H1 (cell line): Measurements from ENCODE around the gene PLP2. TPM values are rescaled to one million over a fixed set of nuclear protein-coding genes. Genes with fewer than 3 reads are reported as not detected.

ENCODE experiments used
- CTCF ChIA-PET: fragments of 300-600 bp; sonication (Branson Sonifier 250); formaldehyde crosslinking; loops from one replicate; lab custom pipeline; 2021; ENCODE audit not compliant: partially characterized antibody; lab: Charles Lee
- POLR2A ChIA-PET: fragments of 300-600 bp; sonication (Branson Sonifier 250); formaldehyde crosslinking; loops from one replicate; lab custom pipeline; 2021; ENCODE audit warnings: inconsistent platforms; ENCODE audit not compliant: partially characterized antibody; lab: Charles Lee
- DNase-seq, 2 experiments: peaks; one replicate each; pipeline versions ENCODE4 v3.0.0 to v3.0.0-alpha.2; 2010 to 2022; ENCODE audit warnings: low spot score in 2 of 2, low read depth in 1 of 2, mixed read lengths in 1 of 2
- FAIRE-seq: peaks from 2 replicates; lab custom pipeline; 2011; peaks lifted over from hg19 to GRCh38; lab: Jason Lieb, UNC
- H2AFZ ChIP-seq: 2 replicates; pipeline ENCODE4 v1.8.1; 2012; ENCODE audit warnings: low read length, inconsistent platforms
- H2AK5ac ChIP-seq: 2 replicates; pipeline ENCODE4 v1.6.1; 2013; ENCODE audit warnings: low read depth, low read length
- H2BK120ac ChIP-seq: replicated peaks from 2 replicates; pipeline ENCODE3; 2013; ENCODE audit warnings: low read depth, low read length, inconsistent platforms
- H2BK12ac ChIP-seq: 2 replicates; pipeline ENCODE4 v1.6.1; 2013; ENCODE audit warnings: low read depth, low read length
- H2BK15ac ChIP-seq: 2 replicates; pipeline ENCODE4 v1.6.1; 2013; ENCODE audit warnings: low read length
- H2BK20ac ChIP-seq: 2 replicates; pipeline ENCODE4 v1.6.1; 2013; ENCODE audit warnings: low read length
- H2BK5ac ChIP-seq: 2 replicates; pipeline ENCODE4 v1.6.1; 2013; ENCODE audit warnings: low read depth, low read length
- H3K14ac ChIP-seq: 2 replicates; pipeline ENCODE4 v1.6.1; 2013; ENCODE audit warnings: inconsistent platforms; ENCODE audit not compliant: insufficient read length
- H3K18ac ChIP-seq: 2 replicates; pipeline ENCODE4 v1.6.1; 2013; ENCODE audit warnings: low read length; ENCODE audit errors: extremely low read depth
- H3K23ac ChIP-seq: 2 replicates; pipeline ENCODE4 v1.6.1; 2013; ENCODE audit warnings: inconsistent platforms; ENCODE audit not compliant: insufficient read length
- H3K23me2 ChIP-seq: 2 replicates; pipeline ENCODE4 v1.6.1; 2013; ENCODE audit warnings: low read depth, low read length
- H3K27ac ChIP-seq: 2 replicates; pipeline ENCODE4 v1.6.1; 2011; ENCODE audit warnings: low read depth, low read length, inconsistent platforms
- H3K27me3 ChIP-seq, 4 experiments: replicated peaks in 1 of 4; 1 replicate in 1 of 4; 2 replicates in 3 of 4; pipeline versions ENCODE4 v1.6.1 to v1.8.1; 2011 to 2013; ENCODE audit warnings: low read length in 3 of 4, mild to moderate bottlenecking in 3 of 4, inconsistent platforms in 2 of 4, mixed read lengths in 2 of 4, moderate library complexity in 1 of 4; ENCODE audit not compliant: control insufficient read depth in 3 of 4, insufficient read depth in 3 of 4; ENCODE audit errors: extremely low read depth in 1 of 4
- H3K36me3 ChIP-seq, 4 experiments: 2 replicates each; pipeline versions ENCODE4 v1.6.1 to v1.8.1; 2011 to 2013; ENCODE audit warnings: mild to moderate bottlenecking in 4 of 4, low read length in 3 of 4, moderate library complexity in 2 of 4, control low read depth in 1 of 4, inconsistent platforms in 1 of 4; ENCODE audit not compliant: insufficient read depth in 4 of 4, control insufficient read depth in 2 of 4
- H3K4ac ChIP-seq: replicated peaks from 2 replicates; pipeline ENCODE3; 2013; ENCODE audit warnings: low read length, low read depth, mixed read lengths, inconsistent platforms; ENCODE audit not compliant: insufficient read length
- H3K4me1 ChIP-seq, 4 experiments: replicated peaks in 1 of 4; 1 replicate in 1 of 4; 2 replicates in 3 of 4; pipeline versions ENCODE4 v1.6.1 to v1.8.1; 2011 to 2013; ENCODE audit warnings: low read length in 3 of 4, inconsistent platforms in 2 of 4, mixed read lengths in 1 of 4; ENCODE audit not compliant: insufficient read depth in 4 of 4, control insufficient read depth in 3 of 4
- H3K4me2 ChIP-seq, 2 experiments: 2 replicates each; pipeline versions ENCODE4 v1.6.1 to v1.8.1; 2011 to 2013; ENCODE audit warnings: low read depth in 2 of 2, low read length in 2 of 2, control low read depth in 1 of 2, inconsistent platforms in 1 of 2, mild to moderate bottlenecking in 1 of 2; ENCODE audit not compliant: insufficient read depth in 1 of 2
- H3K4me3 ChIP-seq, 4 experiments: fragments of 200-600, 300-600 bp in 1 of 4; sonication (generic), shearing (Covaris generic), sonication (Bioruptor Twin) in 1 of 4; 2 replicates each; pipeline versions ENCODE4 v1.5.1 to v1.8.1; 2011 to 2016; ENCODE audit warnings: low read length in 4 of 4, low read depth in 3 of 4, control low read depth in 2 of 4, inconsistent platforms in 2 of 4, mild to moderate bottlenecking in 2 of 4, mixed read lengths in 1 of 4, moderate library complexity in 1 of 4; ENCODE audit not compliant: insufficient read depth in 2 of 4; ENCODE audit errors: extremely low read depth in 1 of 4
- H3K56ac ChIP-seq: replicated peaks from 2 replicates; pipeline ENCODE3; 2013; ENCODE audit warnings: low read depth, mild to moderate bottlenecking, mixed read lengths, low read length, inconsistent platforms; ENCODE audit not compliant: insufficient read length
- H3K79me1 ChIP-seq: 2 replicates; pipeline ENCODE4 v1.6.1; 2013; ENCODE audit warnings: low read depth, low read length, control low read depth
- H3K79me2 ChIP-seq, 2 experiments: 2 replicates each; pipeline versions ENCODE4 v1.6.1 to v1.8.1; 2012 to 2013; ENCODE audit warnings: low read length in 2 of 2, mild to moderate bottlenecking in 2 of 2, inconsistent platforms in 1 of 2; ENCODE audit not compliant: insufficient read depth in 2 of 2, control insufficient read depth in 1 of 2
- H3K9ac ChIP-seq, 4 experiments: replicated peaks in 1 of 4; 1 replicate in 1 of 4; 2 replicates in 3 of 4; pipeline versions ENCODE4 v1.6.1 to v1.8.1; 2011 to 2013; ENCODE audit warnings: low read depth in 3 of 4, low read length in 3 of 4, control low read depth in 2 of 4, mild to moderate bottlenecking in 2 of 4, moderate library complexity in 2 of 4, inconsistent platforms in 1 of 4; ENCODE audit errors: extremely low read depth in 1 of 4
- H3K9me3 ChIP-seq, 2 experiments: 2 replicates each; pipeline versions ENCODE4 v1.6.1 to v1.8.1; 2012 to 2013; ENCODE audit warnings: mild to moderate bottlenecking in 2 of 2, moderate library complexity in 2 of 2, control low read depth in 1 of 2, inconsistent platforms in 1 of 2, low read depth in 1 of 2, low read length in 1 of 2, mixed read lengths in 1 of 2; ENCODE audit not compliant: insufficient read depth in 2 of 2
- H4K20me1 ChIP-seq, 2 experiments: replicated peaks in 1 of 2; 2 replicates each; pipeline versions ENCODE3 to v1.8.1; 2011 to 2013; ENCODE audit warnings: inconsistent platforms in 2 of 2, low read length in 2 of 2, mild to moderate bottlenecking in 1 of 2; ENCODE audit not compliant: insufficient read depth in 2 of 2, control insufficient read depth in 1 of 2
- H4K5ac ChIP-seq: 2 replicates; pipeline ENCODE4 v1.6.1; 2013; ENCODE audit warnings: low read length, low read depth, mixed read lengths, inconsistent platforms; ENCODE audit not compliant: insufficient read length
- H4K8ac ChIP-seq: 2 replicates; pipeline ENCODE4 v1.8.0; 2013; ENCODE audit warnings: mild to moderate bottlenecking, moderate library complexity, low read length, inconsistent platforms; ENCODE audit not compliant: insufficient read depth; ENCODE audit errors: extremely low read depth
- H4K91ac ChIP-seq: replicated peaks from 2 replicates; pipeline ENCODE3; 2013; ENCODE audit warnings: low read length, mixed read lengths, inconsistent platforms; ENCODE audit not compliant: insufficient read length
- CHD2 ChIP-seq: IDR thresholded peaks from 2 replicates; pipeline ENCODE4 v1.6.1; 2012; ENCODE audit warnings: low read length, improper control_type of control experiment
- GTF2F1 ChIP-seq: IDR thresholded peaks from 2 replicates; pipeline ENCODE4 v1.6.1; 2012; ENCODE audit warnings: low read depth, low read length, improper control_type of control experiment, borderline replicate concordance
- HDAC6 ChIP-seq: IDR thresholded peaks from one replicate; pipeline ENCODE4 v1.7.1; 2012; ENCODE audit warnings: low read depth, mild to moderate bottlenecking, inconsistent platforms, low read length, moderate library complexity
- MAX ChIP-seq: IDR thresholded peaks from 2 replicates; pipeline ENCODE4 v1.6.1; 2012; ENCODE audit warnings: inconsistent platforms
- POU5F1 ChIP-seq: IDR thresholded peaks from 2 replicates; pipeline ENCODE4 v1.6.1; 2011; ENCODE audit warnings: low read depth, mild to moderate bottlenecking, low read length, moderate library complexity
- RAD21 ChIP-seq, 2 experiments: IDR thresholded peaks in 1 of 2; conservative IDR thresholded peaks in 1 of 2; 2 replicates each; pipeline ENCODE4 v1.6.1; 2011; ENCODE audit warnings: low read depth in 2 of 2, low read length in 2 of 2, improper control_type of control experiment in 1 of 2, inconsistent platforms in 1 of 2, mild to moderate bottlenecking in 1 of 2, moderate library complexity in 1 of 2
- RBBP5 ChIP-seq: IDR thresholded peaks from 2 replicates; pipeline ENCODE4 v1.7.1; 2012; ENCODE audit warnings: low read depth, mild to moderate bottlenecking, inconsistent platforms, low read length, moderate library complexity, borderline replicate concordance
- RFX5 ChIP-seq: IDR thresholded peaks from 2 replicates; pipeline ENCODE4 v1.6.1; 2011; ENCODE audit warnings: low read depth, low read length, improper control_type of control experiment, borderline replicate concordance
- RXRA ChIP-seq: IDR thresholded peaks from 2 replicates; pipeline ENCODE4 v1.6.1; 2011; ENCODE audit warnings: low read depth, mild to moderate bottlenecking, low read length, moderate library complexity; ENCODE audit not compliant: insufficient read depth
- SIN3A ChIP-seq, 2 experiments: IDR thresholded peaks in 1 of 2; conservative IDR thresholded peaks in 1 of 2; 2 replicates each; pipeline ENCODE4 v1.6.1; 2011 to 2012; ENCODE audit warnings: low read length in 2 of 2, improper control_type of control experiment in 1 of 2, low read depth in 1 of 2, mild to moderate bottlenecking in 1 of 2
- SP1 ChIP-seq: IDR thresholded peaks from 2 replicates; pipeline ENCODE4 v1.6.1; 2011; ENCODE audit warnings: low read depth, low read length
- SUZ12 ChIP-seq: fragments of 200-600 bp; sonication (generic); IDR thresholded peaks from 2 replicates; pipeline ENCODE4 v1.6.1; 2012; ENCODE audit warnings: mild to moderate bottlenecking, inconsistent platforms, low read length, moderate library complexity, mixed read lengths
- TBP ChIP-seq: IDR thresholded peaks from 2 replicates; pipeline ENCODE4 v1.6.1; 2011; ENCODE audit warnings: low read depth, low read length, improper control_type of control experiment
- WGBS, 2 experiments: shearing (Covaris generic) in 1 of 2; methylation state at CpG; one replicate each; pipeline versions ENCODE4 v1.1.6 to v1.1.7; 2013 to 2015; ENCODE audit warnings: low lambda C conversion rate in 2 of 2, mixed read lengths in 2 of 2, inconsistent platforms in 1 of 2, low coverage in 1 of 2, missing lambda C conversion rate in 1 of 2; ENCODE audit not compliant: insufficient replicate concordance in 2 of 2, insufficient coverage in 1 of 2, insufficient read length in 1 of 2; ENCODE audit errors: extremely low coverage in 1 of 2, missing lambda C conversion rate in 1 of 2; 5-methylcytosine and 5-hydroxymethylcytosine counted together
- polyA plus RNA-seq, 7 experiments: library from polyadenylated mRNA; depleted of rRNA in 3 of 7; stranded (reverse) in 5 of 7; unstranded in 2 of 7; fragments of >200 nt in 5 of 7; fragments of 200-250 nt in 2 of 7; gene quantifications; 1 replicate in 5 of 7; 2 replicates in 1 of 7; 4 replicates in 1 of 7; pipeline versions ENCODE4 v1.2.1 to v1.2.3, GENCODE V29; 2011 to 2013; ENCODE audit warnings: missing spikeins in 2 of 7, mixed read lengths in 2 of 7
- total RNA-seq: library from RNA; stranded (reverse); fragmentation: NEBNext Ultra II Directional; extraction: Animal tissue kit (Norgen Biotek cat#: 25700); gene quantifications from 2 replicates; pipeline ENCODE4 v1.2.1, GENCODE V29; 2021

PLP2 gene
- total and polyA plus RNA-seq, 2 of the 8 experiments (the other 6 are each of a cell fraction or from before 2014, with no cell fraction given), result 10.3 to 23.4 TPM

- no peak overlapping the region for H2AFZ ChIP-seq
- H4K5ac ChIP-seq, result no peak overlapping the region
- WGBS, 2 experiments, result 94% methylated on average over 6 of the region's 13 CpGs; no CpG with 5 or more reads in 1 of the 2 experiments
- no peak for DNase-seq
- no peak for FAIRE-seq
- H3K4ac ChIP-seq, result no peak overlapping the region
- H2BK20ac ChIP-seq, result no peak overlapping the region
- no peak overlapping the region for H3K56ac ChIP-seq
- H2AK5ac ChIP-seq, result no peak overlapping the region
- H3K4me1 ChIP-seq, result peaks cover 2 to 11% (median 5%) of the 10 kb centered on the region in 4 experiments; a peak in 6 of 7 replicates
- CTCF ChIA-PET, result interaction anchor here (0.9 kb wide), 1 partner anchor 12 kb away, joined by 3 read pairs; no protein-coding TSS in a partner anchor
- no peaks in the 10 kb centered on the region for H3K27me3 ChIP-seq
- no peaks in the 10 kb centered on the region for H3K9me3 ChIP-seq
- H2BK12ac ChIP-seq, result no peak overlapping the region
- H3K36me3 ChIP-seq, result no peaks in the 10 kb centered on the region
- H3K79me1 ChIP-seq, result no peaks in the 10 kb centered on the region
- no peaks in the 10 kb centered on the region for H4K20me1 ChIP-seq
- H4K91ac ChIP-seq, result no peak overlapping the region
- H3K14ac ChIP-seq, result no peak overlapping the region
- H3K18ac ChIP-seq, result no peak overlapping the region
- no peak overlapping the region for H3K9ac ChIP-seq
- H3K23ac ChIP-seq, result no peak overlapping the region
- H3K4me3 ChIP-seq, result no peak overlapping the region
- POLR2A ChIA-PET, result no interaction called here
- peak overlapping the region; percentile 31; the same call in 1 of the 2 replicates for H2BK15ac ChIP-seq
- peaks cover 5% of the 10 kb centered on the region; the same call in 1 of the 2 replicates for H3K23me2 ChIP-seq
- no peak overlapping the region; a peak in 1 of 4 replicates for H3K4me2 ChIP-seq
- no peak overlapping the region for H2BK5ac ChIP-seq
- H2BK120ac ChIP-seq, result no peak overlapping the region
- no peaks in the 10 kb centered on the region for H3K79me2 ChIP-seq
- H4K8ac ChIP-seq, result no peak overlapping the region; the same call in 1 of the 2 replicates
- no peak overlapping the region for H3K27ac ChIP-seq
- TF ChIP-seq SIN3A (conservative IDR thresholded peaks at IDR 0.05 in 1 of 2, IDR thresholded peaks at IDR 0.05 in 1 of 2; ENCODE audit: low read depth in 1 of 2, low read length in 2 of 2) (no peak), RFX5 (no peak), RXRA (no peak), TBP (no peak), RBBP5 (no peak), SUZ12 (no peak), POU5F1 (no peak), SP1 (no peak), HDAC6 (no peak), MAX (no peak), RAD21 (IDR thresholded peaks at IDR 0.05 in 1 of 2, conservative IDR thresholded peaks at IDR 0.05 in 1 of 2; ENCODE audit: low read depth in 2 of 2, low read length in 2 of 2) (no peak), CHD2 (no peak), GTF2F1 (no peak)
Measured at GRCh38 chrX:49197543-49198087, 25.9 kb downstream of the PLP2 start.
